GOT3 (cell line): ENCODE data around the gene ATP2A2.
"Not testable (repeated sequence)": the region's sequence is repeated elsewhere in the genome, so short reads cannot be mapped to it uniquely, and the experiment has no call there.

Experiments used
- DNase-seq: peaks from one replicate; lab custom pipeline; 2025; ENCODE audit warnings: mixed read lengths; lab: John Stamatoyannopoulos, UW

Gene ATP2A2

DNA sequence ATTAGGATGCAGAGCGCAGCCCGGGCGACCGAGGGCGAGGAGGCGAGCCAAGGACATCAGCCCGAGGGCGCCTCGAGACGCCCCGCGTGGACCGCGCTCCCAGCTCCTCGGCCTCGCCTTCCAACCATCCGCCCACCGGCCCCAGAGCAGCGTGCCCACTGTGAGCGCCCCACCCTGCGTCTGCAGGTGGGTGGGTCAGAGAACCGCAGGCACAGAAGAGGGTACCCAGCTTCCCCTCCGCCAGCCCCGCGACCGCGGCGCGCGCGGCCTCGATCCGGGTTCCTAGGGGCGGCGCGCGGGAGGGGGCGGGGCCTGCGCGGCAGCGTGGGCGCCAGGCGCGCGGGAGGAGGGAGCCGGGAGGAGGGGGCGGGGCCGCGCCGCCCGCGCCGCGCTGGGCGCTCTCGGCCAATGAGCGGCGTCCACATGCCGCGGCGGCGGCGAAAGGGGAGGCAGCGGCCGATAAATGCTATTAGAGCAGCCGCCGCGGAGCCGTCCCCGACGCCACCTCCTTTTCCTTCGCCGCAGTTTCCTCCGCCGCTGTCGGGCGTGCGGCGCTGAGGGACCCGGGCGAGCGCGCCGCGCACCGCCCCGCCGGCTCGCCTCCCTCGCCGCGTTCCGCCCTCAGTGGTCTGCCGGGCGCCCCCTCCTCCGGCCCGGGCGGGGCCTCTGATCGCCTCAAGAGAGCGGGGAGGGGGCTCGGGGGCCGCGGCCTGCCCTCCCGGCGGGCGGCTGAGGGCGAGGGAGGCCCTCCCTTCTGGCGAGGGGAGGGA, at the start of gene ATP2A2:
ATP2A2 (plus strand) TSS at position 469 of the 770 bp plus-strand sequence. CDS start 543 bp downstream, outside the sequence.
- peak; percentile 30 for DNase-seq

- DNase-seq = no peak
Measured at GRCh38 chr12:110233212-110233903, 47.7 kb upstream of the ATP2A2 start.

DNA sequence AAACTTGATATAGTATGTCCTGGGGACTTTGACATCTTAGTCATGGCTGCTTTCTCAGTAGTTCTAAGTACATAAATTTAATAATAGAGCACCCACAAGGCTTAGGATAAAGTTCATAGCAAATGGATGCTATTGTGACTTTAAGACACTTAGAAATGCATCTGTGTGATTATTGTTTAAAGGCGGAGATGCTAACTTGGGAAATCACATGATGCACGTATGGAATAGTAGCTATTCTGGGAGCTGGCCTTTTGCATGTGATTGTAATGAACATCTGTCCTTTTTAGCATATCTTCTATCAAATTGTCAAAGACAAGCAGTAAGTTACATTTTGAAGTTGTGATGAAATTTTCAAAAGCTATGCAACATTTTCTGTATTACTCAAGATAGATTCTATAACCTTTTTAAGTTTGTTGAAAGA, 46.7 kb upstream of the ATP2A2 start:
- no peak for DNase-seq

DNA sequence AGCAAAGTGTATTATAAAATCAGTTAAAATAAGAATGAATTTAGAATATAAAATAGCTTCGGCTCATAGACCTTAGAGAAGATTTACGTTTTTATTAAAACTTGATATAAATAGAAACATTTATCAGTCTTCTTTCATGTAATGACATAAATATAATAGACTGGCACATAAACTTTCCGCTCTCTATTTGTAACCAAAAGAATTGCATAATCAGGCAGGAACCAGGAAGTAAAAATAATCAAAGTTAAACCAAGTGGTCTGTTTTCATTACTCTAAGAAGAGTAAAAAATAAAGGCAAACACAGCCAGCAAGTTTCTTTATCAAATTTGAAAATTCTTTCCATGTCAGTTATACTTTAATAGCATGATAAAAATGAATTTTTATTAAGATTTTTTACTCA, 46.3 kb upstream of the ATP2A2 start:
- DNase-seq = no peak

DNA sequence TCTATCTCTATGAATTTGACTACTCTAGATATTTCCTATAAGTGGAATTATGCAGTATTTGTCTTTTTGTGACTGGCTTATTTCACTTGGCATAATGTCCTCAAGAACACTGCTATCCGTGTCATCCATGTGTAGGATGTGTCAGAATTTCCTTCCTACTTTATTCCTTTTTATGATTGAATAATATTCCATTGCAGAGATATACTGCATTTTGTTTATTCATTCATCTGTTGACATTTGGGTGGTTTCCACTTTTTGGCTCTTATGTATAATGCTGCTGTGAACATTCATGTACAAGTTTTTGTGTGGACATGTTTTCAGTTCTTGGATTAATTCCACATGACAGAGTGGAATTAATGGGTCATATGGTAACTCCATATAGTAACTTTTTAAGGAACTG, 45.7 kb upstream of the ATP2A2 start:
- DNase-seq = no peak

GRCh38 chr12:110243227-110243626, 37.8 kb upstream of the ATP2A2 start:
- no peak for DNase-seq

DNA sequence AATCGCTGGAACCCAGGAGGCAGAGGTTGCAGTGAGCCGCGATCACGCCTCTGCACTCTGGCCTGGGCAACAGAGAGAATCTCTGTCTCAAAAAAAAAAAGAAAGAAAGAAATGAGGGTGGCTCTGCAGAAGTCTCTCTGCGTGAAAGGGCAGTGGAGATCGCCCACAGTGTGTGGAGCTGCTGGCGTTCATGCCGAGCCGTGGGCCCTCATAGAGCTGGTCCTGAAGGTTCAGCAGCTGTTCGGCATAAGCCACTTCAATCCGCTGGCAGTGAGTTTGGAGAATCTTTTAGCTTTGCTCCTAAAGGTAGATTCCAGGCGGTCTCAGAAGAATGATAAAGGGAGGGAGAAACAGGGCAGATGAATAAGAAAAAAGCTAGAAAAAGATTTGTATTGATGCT, 36.7 kb upstream of the ATP2A2 start:
- no peak for DNase-seq

DNA sequence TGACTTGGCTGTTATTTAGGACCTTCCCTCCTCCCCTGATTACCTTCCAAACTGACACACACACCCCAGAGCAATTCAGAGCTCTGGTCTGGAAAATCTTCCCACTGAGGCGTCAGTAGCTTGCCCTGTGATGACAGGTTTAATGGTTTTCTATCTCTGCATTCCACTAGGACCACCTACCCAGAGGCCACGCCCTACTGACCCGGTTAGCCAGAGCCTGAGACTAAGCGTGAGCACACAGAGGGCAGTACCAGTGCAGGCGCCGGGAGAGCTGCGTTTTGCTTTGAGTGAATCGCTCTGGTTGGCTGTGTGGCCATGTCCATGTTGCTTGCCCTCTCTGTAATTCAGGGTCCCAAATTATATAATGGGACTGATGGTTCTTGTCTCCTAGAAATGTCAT, 36.2 kb upstream of the ATP2A2 start:
- DNase-seq = no peak

- DNase-seq = no peak
Measured at GRCh38 chr12:110245369-110245772, 35.7 kb upstream of the ATP2A2 start.

DNA sequence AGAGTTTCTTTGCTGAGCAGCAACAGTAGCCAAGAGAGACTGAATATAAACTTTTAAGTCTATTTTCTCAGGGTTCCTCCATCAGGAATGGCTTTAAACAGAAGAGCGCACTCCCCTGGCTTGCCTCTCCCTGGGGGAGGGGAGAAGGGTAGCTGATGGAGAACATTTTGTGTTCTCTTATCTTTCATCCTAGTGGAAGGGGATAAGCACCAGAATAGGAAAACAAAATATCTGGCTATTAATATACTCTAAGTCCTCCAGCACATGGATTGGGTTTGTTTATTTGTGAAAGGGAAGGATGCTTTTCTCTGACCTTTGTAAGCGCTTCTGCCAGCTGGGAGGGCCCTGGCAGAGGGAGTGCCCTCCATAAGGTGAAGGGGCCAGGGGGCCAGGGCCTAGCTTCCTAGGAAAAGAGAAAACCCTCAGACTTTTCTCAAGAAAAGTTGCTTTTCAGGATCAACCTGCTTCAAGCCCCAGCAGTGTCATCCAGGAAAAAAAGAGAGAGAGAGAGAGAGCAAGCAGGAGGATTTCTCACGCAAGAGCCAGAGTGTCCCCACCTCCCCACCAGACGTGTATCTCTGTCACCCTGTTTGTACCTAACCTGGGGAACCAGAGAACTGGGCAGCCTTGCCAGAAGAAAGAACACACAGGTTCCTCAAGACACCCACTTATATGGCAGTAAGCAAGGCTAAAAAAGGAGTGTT, 34.3 kb upstream of the ATP2A2 start:
- DNase-seq = no peak

DNA sequence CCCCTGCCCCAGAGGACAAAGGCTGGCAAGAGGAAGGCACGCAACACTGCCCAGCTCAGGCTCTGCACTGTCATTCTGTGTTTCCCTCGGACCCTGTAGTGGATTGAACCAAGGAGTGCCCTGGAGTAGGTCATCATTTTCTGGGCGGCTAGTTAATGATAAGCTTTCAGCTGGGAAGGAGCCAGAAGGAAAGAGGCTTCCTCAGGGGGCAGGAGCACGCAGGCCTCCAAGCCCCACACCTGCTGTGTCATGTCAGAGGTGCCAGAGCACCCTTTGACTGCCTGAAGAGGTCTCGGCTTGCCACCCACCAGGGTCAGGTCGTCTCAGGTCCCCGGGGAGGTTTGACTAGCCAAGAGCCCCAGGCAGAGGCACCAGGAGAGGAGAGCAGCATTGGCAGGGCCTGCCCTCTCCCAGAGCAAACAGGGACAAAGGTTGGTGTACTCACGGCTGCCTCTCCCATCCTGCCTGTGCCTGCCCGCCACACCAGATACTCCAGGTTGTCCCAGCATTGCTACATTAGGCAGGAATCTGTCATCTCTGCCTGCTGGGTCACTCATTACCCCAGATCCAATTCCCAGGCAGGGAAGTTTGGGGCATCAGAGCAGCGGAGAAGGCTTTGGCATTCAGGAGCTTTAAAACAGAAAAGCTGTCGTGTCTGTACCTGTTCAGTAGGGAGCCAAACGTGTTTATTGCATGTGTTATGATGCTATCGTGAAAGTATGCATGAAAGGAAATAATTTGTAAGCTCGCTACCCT, 33.5 kb upstream of the ATP2A2 start:
- no peak for DNase-seq

DNA sequence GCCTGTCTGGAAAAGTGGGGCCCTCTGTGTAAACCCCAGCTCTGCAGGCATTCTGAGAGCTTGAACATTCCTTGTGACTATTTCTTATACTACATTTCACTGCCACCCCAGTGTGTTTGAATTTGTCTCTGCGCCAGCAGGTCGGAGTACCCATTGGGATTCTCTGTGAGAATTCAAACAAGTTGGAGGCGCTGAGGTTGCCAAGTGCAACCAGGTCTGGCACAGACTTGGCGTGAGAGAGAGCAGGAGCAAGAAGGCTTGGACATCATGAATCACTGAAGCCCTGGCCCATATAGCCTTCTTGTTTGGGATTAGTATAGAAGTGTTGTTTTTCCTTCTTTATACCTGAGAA, 33.0 kb upstream of the ATP2A2 start:
- DNase-seq = no peak

GRCh38 chr12:110249105-110249504, 31.9 kb upstream of the ATP2A2 start:
- no peak for DNase-seq

DNA sequence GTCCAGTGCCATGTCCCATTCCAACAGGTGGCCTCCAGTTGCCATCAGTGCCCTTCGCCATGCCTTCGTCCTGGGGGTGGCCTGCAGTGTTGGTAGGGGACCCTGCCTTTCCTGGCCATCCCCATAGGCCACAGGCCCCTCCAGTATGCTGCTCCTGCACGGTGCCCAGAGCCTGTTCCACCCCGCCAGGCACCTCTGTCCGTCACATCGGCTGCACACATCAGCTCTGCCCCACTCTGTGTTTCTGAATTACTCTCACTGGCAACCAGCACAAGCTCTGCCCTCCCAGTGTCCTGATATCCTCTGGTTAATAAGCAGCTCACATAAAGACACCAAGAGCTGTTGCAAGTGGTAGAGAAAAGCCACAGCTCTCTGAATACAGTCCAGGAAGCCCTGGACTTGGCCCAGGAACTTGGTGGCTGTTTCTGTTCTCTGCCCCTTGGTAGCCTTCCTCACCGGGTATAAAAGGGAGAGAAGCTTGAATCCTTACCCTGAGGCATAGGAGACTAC, 31.3 kb upstream of the ATP2A2 start:
- no peak for DNase-seq

DNA sequence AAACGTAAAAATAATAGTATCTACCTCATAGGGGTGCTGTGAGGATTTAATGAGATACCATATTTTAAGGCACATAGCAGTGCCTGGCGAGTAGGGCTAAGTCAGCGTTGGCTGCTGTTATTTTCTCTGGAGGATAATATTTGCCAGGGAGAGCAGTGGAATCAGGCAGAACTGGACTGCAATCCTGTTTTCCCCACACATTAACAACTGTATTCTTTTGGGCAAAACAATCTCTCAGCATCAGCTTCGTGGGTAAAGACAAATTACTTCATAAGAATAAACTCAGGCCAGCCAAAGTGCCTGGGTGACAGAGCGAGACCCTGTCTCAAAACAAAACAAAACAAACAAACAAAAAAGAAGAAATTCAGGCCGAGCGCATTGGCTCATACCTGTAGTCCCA, 29.7 kb upstream of the ATP2A2 start:
- no peak for DNase-seq

DNA sequence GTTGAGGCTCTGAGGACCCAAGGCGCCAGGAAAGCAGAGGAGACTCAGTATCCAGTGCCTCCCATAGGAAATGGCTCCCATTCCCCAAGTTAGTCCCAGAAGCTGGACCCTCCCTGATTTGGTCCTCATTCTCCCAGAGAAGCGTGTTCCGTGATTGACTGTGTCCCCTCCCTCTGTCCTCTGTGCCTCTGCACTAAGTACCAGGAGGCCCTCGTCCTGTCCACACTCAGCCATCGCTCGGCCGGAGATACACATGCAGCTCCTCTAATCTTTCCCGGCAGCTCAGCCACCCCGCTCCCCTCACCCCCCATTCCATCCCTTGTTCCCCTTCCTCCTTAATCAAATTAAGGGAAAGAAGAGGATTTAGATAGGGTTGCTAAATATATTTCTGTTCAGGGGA, 28.3 kb upstream of the ATP2A2 start:
- no peak for DNase-seq

DNA sequence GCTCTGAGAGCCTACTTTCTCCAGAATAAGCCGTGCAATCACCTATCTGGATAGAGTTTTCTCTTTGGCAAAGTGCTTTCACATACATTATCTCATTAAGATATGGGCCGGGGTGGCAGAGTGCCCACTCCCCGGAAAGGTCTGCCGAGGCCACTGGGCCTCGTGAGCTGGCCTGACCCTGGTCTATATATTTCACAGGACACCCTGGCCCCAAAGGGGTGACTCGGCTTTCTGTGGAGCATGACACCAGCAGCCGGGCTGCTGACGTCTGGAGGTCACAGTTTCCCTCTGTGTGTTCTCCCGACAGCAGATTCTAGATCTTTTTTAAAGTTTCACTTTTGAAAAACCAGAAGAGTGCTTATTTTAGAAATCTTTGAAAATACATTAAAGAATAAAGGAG, 27.9 kb upstream of the ATP2A2 start:
- DNase-seq = no peak

GRCh38 chr12:110254971-110255540, 26.0 kb upstream of the ATP2A2 start:
- no peak for DNase-seq

GRCh38 chr12:110255890-110256456, 25.1 kb upstream of the ATP2A2 start:
- DNase-seq = not testable (repeated sequence)

DNA sequence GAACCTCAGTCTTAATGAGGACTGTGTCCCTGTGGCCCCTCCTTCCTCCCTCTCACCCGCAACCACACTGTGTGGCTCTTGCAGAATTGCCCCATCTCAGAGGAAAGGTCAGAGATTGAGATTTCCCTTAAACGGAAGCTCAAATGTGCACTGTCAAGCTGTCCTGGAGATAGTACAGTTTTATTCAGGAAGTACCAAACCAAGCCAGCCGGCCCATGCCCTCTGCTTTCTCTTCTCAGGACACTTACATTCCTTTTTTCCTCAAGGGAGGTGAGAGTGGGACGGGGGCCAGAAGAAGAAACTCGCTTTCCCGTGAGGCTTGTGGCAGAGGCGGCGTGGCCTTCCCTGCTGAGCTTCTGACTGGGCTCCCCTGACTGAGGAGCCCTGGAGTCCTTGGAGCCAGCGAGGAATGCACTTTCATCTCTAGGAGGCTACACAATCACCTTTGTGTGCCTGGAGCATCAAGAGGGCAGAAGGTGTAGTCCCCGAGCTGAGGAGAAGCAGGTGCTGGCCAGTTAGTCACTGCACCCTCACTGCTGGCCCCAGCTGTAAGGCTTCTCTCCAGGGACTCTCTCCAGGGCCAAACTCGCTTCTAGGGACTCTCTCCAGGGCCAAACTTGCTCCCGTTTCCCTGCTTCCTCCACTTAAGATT, 24.1 kb upstream of the ATP2A2 start:
- no peak for DNase-seq

- no peak for DNase-seq
Measured at GRCh38 chr12:110258466-110258865, 22.6 kb upstream of the ATP2A2 start.
